Stimulated activated CD8-positive, alpha-beta memory T cell treated with anti-CD3 and anti-CD28 coated beads, Interleukin-7, amount 100 ng/mL, for 1 hour (primary cell): ENCODE measurements around the gene LRCH4.
"Not testable (repeated sequence)": the region's sequence is repeated elsewhere in the genome, so short reads cannot be mapped to it uniquely, and the experiment has no call there.

Experiments
- DNase-seq, 2 donors: peaks; one replicate each; pipeline ENCODE4 v3.0.0-alpha.2; 2020; ENCODE audit warnings: low read depth in 2 of 2

The LRCH4 gene

DNA sequence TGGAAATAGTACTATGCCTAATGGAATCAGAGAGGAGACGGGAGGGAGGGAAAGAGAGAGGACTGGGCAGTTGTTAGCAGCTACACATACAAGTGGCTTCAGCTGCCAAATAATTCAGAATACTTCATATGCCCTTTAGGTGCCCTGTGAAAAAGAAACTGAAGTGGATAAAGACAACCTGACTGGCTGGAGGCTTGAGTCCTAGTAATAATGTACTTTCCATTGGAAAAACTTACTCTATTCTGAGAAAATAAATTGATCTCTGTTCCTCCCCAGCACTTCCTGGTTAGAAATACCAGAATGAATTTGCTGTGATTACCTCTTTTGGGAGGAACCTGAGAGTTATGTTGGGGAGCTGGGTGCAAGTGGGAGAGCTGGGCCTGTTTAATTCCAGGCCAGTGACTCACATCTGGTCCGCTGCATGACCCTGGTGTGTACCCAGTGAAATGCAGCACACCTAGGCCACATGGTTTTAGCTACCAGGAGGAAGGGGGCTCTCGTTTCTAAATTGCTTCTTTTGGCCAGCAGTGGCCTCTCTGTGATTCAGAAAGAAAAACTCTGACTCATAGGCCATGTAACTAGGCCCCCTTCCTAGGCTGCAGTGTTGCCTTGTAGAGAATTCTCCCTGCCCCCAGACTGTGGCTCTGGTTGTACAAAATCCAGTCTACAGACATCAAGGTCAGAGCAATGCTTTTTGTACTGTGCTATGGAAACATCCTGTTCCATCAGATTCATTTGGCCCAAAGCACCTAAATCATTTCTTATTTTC is 40.4 kb downstream of the LRCH4 start:
- no peak for DNase-seq

DNA sequence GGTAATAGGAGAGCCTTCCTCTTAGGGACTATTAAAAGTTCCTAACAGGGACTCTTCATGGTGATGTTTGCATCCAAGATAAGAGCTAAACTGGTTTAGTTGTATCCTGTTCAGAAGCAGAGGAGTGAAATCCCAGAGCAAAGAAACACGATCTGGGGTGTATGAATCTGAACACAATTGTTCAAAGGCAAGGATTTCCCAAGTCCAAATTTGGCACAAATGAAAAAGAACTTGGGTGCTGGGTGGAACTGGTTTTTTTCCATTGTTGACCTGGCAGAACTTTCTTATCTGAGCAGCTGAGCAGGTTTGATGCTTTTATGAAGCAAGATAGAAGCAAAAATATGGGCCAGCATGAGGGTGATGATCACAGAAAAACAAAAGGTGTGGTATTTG is 41.0 kb downstream of the LRCH4 start:
- no peak for DNase-seq

DNA sequence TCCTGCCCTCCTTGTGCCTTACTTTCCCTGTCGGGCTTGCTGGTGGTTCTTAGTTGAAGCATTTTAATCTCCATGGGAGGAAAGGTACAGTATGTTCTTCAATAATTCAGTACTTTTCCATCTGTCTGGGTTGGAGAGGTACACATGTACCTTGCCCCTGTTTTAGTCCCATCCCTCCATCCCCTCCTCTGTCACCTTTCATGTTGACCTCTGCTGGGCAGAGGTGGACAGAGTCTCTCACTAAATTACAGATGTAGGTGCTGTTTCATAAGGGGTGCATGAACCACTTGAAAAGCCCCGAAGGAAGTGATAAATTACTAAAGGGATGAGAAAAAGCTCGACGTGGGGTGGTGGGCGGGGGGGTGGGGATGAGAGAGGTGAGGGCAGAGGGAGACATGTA is 41.5 kb downstream of the LRCH4 start:
- DNase-seq: no peak

DNA sequence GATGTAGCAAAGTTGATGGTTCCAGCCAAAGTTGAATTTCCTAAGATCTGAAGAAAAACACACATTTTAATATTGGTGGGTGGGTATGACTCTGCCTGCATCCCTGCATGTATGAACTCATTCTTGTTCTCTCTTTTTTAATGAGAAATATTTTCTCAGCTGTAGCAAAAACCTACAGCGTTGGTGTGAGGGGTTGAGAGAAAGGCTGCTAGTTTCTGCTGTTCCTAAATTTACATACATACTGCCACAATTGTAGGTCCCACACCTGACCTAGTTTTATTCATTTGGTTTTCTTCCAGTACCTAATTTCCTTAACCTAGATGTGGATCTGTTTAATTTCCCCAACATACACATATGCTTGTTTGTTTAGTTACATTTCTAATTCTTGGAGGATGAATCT is 42.3 kb downstream of the LRCH4 start:
- DNase-seq: no peak

DNA sequence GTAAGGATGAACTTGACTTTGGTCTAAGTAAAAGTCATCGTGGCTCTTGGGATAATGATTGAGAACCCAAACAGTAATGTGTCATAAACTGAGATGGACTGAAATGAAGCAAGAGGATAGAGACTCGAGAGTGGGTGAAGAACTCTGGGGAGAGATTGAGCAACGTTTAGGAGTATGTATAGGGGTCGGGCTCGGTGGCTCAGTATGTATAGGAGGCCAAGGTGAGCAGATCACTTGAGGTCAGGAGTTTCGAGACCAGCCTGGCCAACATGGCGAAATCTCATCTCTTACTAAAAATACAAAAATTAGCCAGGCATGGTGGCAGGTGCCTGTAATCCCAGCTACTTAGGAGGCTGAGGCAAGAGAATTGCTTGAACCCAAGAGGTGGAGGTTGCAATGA is 44.6 kb downstream of the LRCH4 start:
- DNase-seq: not testable (repeated sequence)

DNA sequence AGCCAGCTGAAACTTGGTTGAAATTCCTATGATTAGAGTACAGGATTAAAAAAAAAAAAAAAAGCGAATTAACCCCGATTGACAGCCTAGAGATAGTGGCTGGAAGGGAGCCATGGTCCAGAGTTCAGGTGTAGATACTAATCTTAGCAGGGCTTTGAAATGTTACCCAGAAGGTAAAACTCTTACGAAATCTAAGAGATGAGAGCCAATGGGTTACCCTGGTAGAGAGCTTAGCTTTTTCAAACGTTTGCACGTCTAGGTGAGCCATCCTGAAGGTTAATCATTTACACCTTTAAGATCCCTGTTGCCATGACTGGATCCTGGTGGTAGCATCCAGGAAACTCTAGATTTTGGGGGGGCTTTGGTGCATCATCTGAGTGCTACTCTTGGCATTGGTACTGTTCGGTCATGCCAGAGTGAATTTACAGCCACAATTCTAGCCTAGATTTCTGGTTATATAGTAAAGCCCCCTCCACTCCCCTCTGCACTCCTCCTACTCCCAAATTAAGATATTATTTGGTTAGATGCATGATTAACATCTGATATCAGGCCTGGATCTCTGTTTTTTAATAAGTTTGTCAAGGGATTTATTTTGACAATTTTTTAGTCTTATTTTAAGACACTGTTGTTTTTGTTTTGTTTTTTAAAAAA is 45.7 kb downstream of the LRCH4 start:
- no peak for DNase-seq

DNA sequence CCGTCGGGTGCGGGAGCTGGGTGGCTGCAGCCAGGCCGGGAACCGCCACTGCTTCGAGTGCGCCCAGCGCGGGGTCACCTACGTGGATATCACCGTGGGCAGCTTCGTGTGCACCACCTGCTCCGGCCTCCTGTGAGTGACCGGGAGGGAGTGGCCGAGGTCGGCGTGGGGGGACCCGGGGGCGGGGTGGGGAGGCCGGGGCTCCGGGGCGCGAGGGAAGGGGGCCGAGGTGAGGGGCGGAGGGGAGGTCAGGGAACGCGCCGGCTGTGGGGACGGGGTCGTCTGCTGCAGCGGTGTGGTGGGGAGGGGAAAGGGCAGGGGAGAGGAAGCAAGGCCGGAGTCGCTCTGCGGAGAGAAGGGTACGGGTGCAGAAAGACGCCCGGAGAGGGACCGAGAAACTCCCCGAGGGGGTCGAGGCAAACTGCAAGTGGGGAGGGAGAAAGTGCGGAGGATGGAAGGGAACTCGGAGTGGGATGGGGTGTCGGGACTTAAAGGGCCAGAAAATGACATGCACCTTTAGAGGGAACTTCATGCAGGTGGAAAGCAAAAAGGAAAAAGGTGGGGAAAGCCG is 46.4 kb downstream of the LRCH4 start:
- no peak for DNase-seq

DNA sequence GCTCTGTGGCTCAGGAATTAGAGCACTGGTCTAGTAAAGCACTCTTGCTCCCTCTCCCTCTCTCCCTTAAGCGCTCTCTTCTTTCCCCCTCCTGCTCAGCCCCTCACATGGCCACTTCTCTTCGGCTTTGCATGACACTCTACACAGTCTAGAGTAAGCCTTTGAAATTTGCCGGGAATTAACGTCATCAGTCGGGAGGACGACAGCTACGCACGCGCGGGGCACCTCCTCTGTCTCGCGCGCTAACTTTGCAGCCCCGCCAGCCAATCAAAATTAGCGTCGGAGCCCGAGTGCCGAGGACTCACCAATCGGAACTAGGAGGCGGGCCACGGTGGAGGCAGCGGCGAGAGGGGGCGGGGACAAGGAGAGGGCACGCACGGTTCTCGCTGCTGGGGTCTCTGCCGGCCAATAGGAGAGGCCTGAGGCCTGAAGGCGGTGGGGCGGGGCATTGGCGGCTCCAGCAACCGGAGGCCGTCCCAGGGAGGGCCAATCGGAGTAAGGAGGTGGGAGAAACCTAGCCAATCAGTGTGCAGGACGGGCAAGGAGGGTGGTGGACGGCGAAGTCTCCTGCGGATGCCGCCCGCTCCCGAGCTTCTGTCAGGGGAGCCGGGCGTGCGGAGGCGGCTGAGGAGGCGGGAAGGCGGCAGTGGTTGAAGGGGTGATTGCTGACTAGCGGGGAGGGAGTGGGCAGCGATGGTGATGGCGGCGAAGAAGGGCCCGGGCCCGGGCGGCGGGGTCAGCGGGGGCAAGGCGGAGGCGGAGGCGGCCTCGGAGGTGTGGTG is 47.1 kb downstream of the LRCH4 start, which contains the start of gene AGFG2:
AGFG2 (plus strand) TSS at position 550 of the 782 bp plus-strand sequence; CDS start at position 694, 144 bp downstream.
- peak; percentile 99 to 100 for DNase-seq

DNA sequence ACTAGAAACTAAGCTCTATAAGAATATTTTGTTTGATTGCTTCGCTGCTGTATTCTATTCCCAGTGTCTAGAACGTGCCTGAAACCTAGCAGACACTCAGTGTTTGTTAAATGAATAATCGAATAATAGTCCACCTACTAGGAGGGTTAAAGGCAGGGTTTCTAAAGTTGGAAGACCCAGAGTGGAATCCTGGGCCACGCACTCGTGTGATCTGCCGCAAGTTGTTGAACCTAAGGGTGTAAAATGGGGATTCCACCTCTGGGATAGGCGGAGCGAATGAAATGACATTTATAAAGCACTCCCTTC is 47.6 kb downstream of the LRCH4 start:
- no peak for DNase-seq

DNA sequence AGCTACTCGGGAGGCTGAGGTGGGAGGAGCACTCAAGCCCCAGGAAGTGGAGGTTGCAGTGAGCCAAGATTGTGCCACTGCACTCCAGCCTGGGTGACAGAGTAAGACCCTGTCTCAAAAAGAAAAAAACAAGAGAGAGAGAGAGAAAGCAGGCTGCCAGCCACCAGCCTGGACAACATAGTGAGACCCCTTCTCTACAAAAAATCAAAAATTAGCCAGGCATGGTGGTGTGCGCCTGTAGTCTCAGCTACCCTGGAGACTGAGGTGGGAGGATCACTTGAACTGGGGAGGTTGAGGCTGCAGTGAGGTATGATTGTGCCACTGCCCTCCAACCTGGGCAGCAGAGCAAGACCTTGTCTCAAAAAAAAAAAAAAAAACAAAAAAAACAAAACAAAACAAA is 49.2 kb downstream of the LRCH4 start:
- DNase-seq: not testable (repeated sequence)

DNA sequence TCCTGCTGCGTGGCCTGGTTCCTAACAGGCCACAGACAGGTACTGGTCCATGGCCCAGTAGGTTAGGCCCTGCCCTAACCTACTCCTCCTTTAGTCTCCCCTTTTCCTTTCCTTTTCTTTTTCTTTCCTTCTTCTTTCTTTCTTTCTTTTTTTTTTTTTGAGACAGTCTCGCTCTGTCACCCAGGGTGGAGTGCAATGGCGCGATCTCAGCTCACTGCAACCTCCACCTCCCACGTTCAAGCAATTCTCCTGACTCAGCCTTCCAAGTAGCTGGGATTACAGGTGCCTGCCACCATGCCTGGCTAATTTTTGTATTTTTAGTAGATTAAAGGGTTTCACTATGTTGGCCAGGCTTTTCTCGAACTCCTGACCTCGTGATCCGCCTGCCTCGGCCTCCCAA is 49.9 kb downstream of the LRCH4 start:
- DNase-seq: not testable (repeated sequence)

DNA sequence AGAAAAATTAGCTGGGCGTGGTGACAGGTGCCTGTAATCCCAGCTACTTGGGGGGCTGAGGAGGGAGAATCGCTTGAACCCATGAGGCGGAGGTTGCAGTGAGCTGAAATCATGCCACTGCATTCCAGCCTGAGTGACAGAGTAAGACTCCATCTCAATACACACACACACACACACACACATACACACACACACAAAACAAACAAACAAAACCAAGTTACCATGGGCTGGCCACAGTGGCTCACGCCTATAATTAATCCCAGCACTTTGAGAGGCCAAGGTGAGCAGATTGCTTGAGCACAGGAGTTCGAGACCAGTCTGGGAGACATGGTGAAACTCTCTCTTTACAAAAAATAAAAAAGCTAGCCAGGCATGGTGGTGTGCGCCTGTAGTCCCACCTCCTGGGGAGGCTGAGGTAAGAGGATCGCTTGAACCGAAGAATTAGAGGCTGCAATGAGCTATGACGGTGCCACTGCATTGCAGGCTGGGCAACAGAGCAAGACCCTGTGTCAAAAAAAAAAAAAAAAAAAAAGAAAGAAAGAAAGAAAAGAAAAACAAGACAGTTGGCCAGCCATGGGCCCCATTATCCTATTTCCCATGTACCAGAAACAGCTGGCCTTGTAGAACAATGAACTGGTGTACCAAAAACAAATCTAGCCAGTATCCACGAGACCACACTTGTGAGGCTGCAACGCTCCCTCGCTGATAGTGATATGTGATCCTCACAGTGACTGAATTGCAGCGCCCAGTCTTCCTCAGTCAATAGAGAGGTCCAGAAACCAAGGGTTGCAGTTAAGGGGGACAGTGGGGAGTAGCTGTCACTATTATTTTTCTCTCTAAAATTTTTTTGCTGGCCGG is 53.5 kb downstream of the LRCH4 start:
- DNase-seq: no peak

DNA sequence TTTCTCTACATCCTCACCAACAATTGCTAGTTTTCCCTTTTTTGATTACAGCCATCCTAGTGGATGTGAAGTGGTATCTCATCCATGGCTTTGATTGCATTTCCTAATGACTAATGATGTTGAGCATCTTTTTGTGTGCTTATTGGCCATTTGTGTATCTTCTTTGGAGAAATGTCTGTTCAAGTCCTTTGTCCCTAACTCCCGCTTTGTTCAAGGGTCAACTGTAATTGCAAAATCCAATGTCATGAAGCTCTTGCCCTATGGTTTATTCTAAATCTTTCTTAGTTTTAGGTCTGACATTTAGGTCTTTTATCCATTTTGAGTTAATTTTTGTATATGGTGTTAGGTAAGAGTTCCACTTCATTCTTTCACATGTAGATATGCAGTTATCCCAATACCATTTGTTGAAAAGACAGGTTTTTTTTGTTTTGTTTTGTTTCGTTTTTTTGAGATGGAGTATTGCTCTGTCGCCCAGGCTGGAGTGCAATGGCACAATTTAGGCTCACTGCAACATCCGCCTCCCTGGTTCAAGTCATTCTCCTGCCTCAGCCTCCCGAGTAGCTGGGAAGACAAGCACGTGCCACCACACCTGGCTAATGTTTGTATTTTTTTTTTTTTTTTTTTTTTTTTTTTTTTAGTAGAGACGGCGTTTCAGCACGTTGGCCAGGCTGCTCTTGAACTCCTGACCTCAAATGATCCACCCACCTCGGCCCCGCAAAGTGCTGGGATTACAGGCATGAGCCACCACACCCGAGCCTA is 57.6 kb downstream of the LRCH4 start:
- not testable (repeated sequence) for DNase-seq
